Neural cell (in vitro differentiated cells): ENCODE measurements around the gene NYAP1. TPM values are rescaled to one million over a fixed set of nuclear protein-coding genes. Genes with fewer than 3 reads are reported as not detected.
"Not testable (repeated sequence)": the region's sequence is repeated elsewhere in the genome, so short reads cannot be mapped to it uniquely, and the experiment has no call there.

Experiments used
- H2AFZ ChIP-seq: fragments of 200-600, 300-800 bp; sonication (generic), shearing (Covaris generic); 2 replicates; pipeline ENCODE4 v1.6.0; 2014; ENCODE audit warnings: low read depth, mild to moderate bottlenecking, antibody characterized with exemption, low read length, moderate library complexity
- H3F3A ChIP-seq: fragments of 200-600 bp; shearing (Covaris generic); 2 replicates; pipeline ENCODE4 v1.6.1; 2016; ENCODE audit warnings: mild to moderate bottlenecking, moderate library complexity, mixed read lengths, antibody characterized with exemption, low read length; ENCODE audit not compliant: insufficient read depth, poor library complexity, severe bottlenecking
- H3K27ac ChIP-seq: fragments of 200-600, 300-800 bp; sonication (generic), shearing (Covaris generic); 2 replicates; pipeline ENCODE4 v1.5.1; 2014; ENCODE audit warnings: mild to moderate bottlenecking, low read length, moderate library complexity
- H3K27me3 ChIP-seq: fragments of 300-800, 200-600 bp; sonication (generic), shearing (Covaris generic); 2 replicates; pipeline ENCODE4 v1.6.0; 2014; ENCODE audit warnings: mild to moderate bottlenecking, low read depth, low read length, moderate library complexity; ENCODE audit not compliant: insufficient read depth
- H3K36me3 ChIP-seq: fragments of 300-800, 200-600 bp; sonication (generic), shearing (Covaris generic); 2 replicates; pipeline ENCODE4 v1.5.1; 2014; ENCODE audit warnings: mild to moderate bottlenecking, antibody characterized with exemption, low read length, moderate library complexity; ENCODE audit not compliant: insufficient read depth
- H3K4me2 ChIP-seq: fragments of 300-800, 200-600 bp; sonication (generic), shearing (Covaris generic); 2 replicates; pipeline ENCODE4 v1.6.0; 2014; ENCODE audit warnings: mild to moderate bottlenecking, low read length
- H3K4me3 ChIP-seq: fragments of 300-800, 200-600 bp; sonication (generic), shearing (Covaris generic); 2 replicates; pipeline ENCODE4 v1.5.1; 2014; ENCODE audit warnings: mild to moderate bottlenecking, low read length, moderate library complexity
- H3K79me2 ChIP-seq: fragments of 200-600 bp; shearing (Covaris generic); replicated peaks from 2 replicates; pipeline ENCODE4 v1.6.0; 2014; ENCODE audit warnings: mild to moderate bottlenecking, low read length, moderate library complexity; ENCODE audit not compliant: insufficient read depth
- H3K9ac ChIP-seq: fragments of 300-800, 200-600 bp; sonication (generic), shearing (Covaris generic); 2 replicates; pipeline ENCODE4 v1.6.1; 2016; ENCODE audit warnings: mild to moderate bottlenecking, low read length, mixed read lengths
- H3K9me2 ChIP-seq: fragments of 200-600 bp; shearing (Covaris generic); 2 replicates; pipeline ENCODE4 v1.6.1; 2016; ENCODE audit warnings: mild to moderate bottlenecking, low read length, mixed read lengths; ENCODE audit not compliant: insufficient read depth
- H3K9me3 ChIP-seq: fragments of 200-600, 300-800 bp; sonication (generic), shearing (Covaris generic); 2 replicates; pipeline ENCODE4 v1.6.1; 2016; ENCODE audit warnings: mild to moderate bottlenecking, mixed run types, low read length, moderate library complexity, mixed read lengths
- H4K20me1 ChIP-seq: fragments of 200-600 bp; shearing (Covaris generic); 2 replicates; pipeline ENCODE4 v1.6.1; 2016; ENCODE audit warnings: mild to moderate bottlenecking, mixed run types; ENCODE audit not compliant: insufficient read depth
- CTCF ChIP-seq: fragments of 450-650 bp; IDR thresholded peaks from 2 replicates; pipeline ENCODE4 v1.5.1; 2014; ENCODE audit warnings: antibody characterized with exemption, mild to moderate bottlenecking, moderate library complexity; ENCODE audit not compliant: poor library complexity, severe bottlenecking
- EP300 ChIP-seq: fragments of 450-650 bp; conservative IDR thresholded peaks from 2 replicates; pipeline ENCODE4 v1.6.1; 2014; ENCODE audit warnings: antibody characterized with exemption, mild to moderate bottlenecking, moderate library complexity; ENCODE audit not compliant: poor library complexity, severe bottlenecking
- EZH2 ChIP-seq: fragments of 200-600, 300-800 bp; shearing (Covaris generic), sonication (generic); IDR thresholded peaks from 2 replicates; pipeline ENCODE4 v1.6.1; 2014; ENCODE audit warnings: antibody characterized with exemption, low read length, borderline replicate concordance, mild to moderate bottlenecking; ENCODE audit not compliant: insufficient read depth, poor library complexity, severe bottlenecking
- MXI1 ChIP-seq: fragments of 450-650 bp; conservative IDR thresholded peaks from 2 replicates; pipeline ENCODE4 v1.6.1; 2014; ENCODE audit warnings: antibody characterized with exemption, mild to moderate bottlenecking; ENCODE audit not compliant: poor library complexity, severe bottlenecking
- POLR2AphosphoS5 ChIP-seq: IDR thresholded peaks from 2 replicates; pipeline ENCODE4 v1.6.1; 2012
- RAD21 ChIP-seq: fragments of 450-650 bp; conservative IDR thresholded peaks from 2 replicates; pipeline ENCODE4 v1.6.1; 2014; ENCODE audit warnings: antibody characterized with exemption, mild to moderate bottlenecking, moderate library complexity
- REST ChIP-seq: IDR thresholded peaks from 2 replicates; pipeline ENCODE4 v1.6.1; 2012; ENCODE audit warnings: borderline replicate concordance
- SMC3 ChIP-seq: fragments of 450-650 bp; conservative IDR thresholded peaks from 2 replicates; pipeline ENCODE4 v1.6.1; 2014; ENCODE audit warnings: antibody characterized with exemption, mild to moderate bottlenecking, moderate library complexity; ENCODE audit not compliant: poor library complexity
- TAF1 ChIP-seq: IDR thresholded peaks from 2 replicates; pipeline ENCODE4 v1.6.1; 2012; ENCODE audit warnings: low read depth
- polyA plus RNA-seq: library from polyadenylated mRNA; depleted of rRNA; stranded (reverse); fragments of >200 nt; gene quantifications from 2 replicates; pipeline ENCODE4 v1.2.3, GENCODE V29; 2014

The NYAP1 gene
- polyA plus RNA-seq, 1 donor from 2014 or later = 70.1 TPM

- H3F3A ChIP-seq = no peaks in the 10 kb centered on the region
- no peaks in the 10 kb centered on the region for H4K20me1 ChIP-seq
- no peak overlapping the region for H3K4me2 ChIP-seq
- no peaks in the 10 kb centered on the region for H3K36me3 ChIP-seq
- H3K9me3 ChIP-seq = no peaks in the 10 kb centered on the region
- TF ChIP-seq SMC3 (no peak), CTCF (no peak), REST (no peak), EZH2 (no peak), MXI1 (no peak), POLR2AphosphoS5 (no peak), EP300 (no peak), RAD21 (no peak), TAF1 (no peak)
- H3K79me2 ChIP-seq = no peaks in the 10 kb centered on the region
- no peak overlapping the region for H3K4me3 ChIP-seq
- no peaks in the 10 kb centered on the region for H3K9me2 ChIP-seq
- no peak overlapping the region for H2AFZ ChIP-seq
- no peak overlapping the region for H3K9ac ChIP-seq
- no peaks in the 10 kb centered on the region for H3K27me3 ChIP-seq
- no peak overlapping the region for H3K27ac ChIP-seq
Observed at GRCh38 chr7:100532165-100533022, 48.7 kb downstream of the NYAP1 start.

GRCh38 chr7:100535982-100536381 lies 52.3 kb downstream of the NYAP1 start:
- not testable (repeated sequence) for H4K20me1 ChIP-seq, H3K27ac ChIP-seq, H3K79me2 ChIP-seq, H2AFZ ChIP-seq, H3F3A ChIP-seq, H3K27me3 ChIP-seq, H3K9me2 ChIP-seq, H3K4me3 ChIP-seq, H3K36me3 ChIP-seq, H3K9me3 ChIP-seq, H3K9ac ChIP-seq, H3K4me2 ChIP-seq

GRCh38 chr7:100536695-100537094 lies 53.0 kb downstream of the NYAP1 start:
- H3F3A ChIP-seq, H3K9ac ChIP-seq, H3K27me3 ChIP-seq, H3K4me3 ChIP-seq, H4K20me1 ChIP-seq, H2AFZ ChIP-seq, H3K27ac ChIP-seq, H3K79me2 ChIP-seq, H3K9me2 ChIP-seq, H3K9me3 ChIP-seq, H3K36me3 ChIP-seq, H3K4me2 ChIP-seq: not testable (repeated sequence)
